ENCODE data around the gene CREBRF.
A peak's percentile ranks its signal among the peaks of the same experiment; 100 is the strongest.
"Not testable (repeated sequence)": the region's sequence is repeated elsewhere in the genome, so short reads cannot be mapped to it uniquely, and the experiment has no call there.

Gene CREBRF

GRCh38 chr5:173035904-173036707, 20.0 kb upstream of the CREBRF start:
- peak in 1 of 2 donors; percentile 41 for DNase-seq (ENCODE audit: low read depth in 2 of 2)
- TF ChIP-seq CTCF (IDR thresholded peaks at IDR 0.05; ENCODE audit: low read depth, low read length) = no peak
- H3K4me3 ChIP-seq (replicated peaks in 1 of 2; ENCODE audit: low read depth in 2 of 2, low read length in 2 of 2) = no peak overlapping the region

DNA sequence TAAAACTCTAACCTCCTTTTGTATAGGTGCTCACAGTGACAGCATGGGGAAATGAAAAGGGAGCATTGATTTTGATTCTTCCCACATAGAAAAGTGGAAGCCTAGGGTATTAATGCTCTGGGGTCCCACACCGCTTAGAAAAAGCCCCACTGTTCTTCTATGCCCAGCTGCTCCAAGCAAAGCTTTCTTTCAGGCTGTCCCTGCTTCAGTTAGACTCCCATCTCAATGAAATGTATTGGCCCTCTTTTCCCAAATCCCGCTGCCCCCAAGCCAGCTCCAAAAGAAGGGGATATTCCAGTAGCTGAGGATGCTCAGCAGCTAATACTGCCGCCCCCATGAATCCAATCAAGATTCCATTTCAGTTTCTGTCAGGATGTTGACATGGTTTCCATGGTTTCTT, 17.0 kb upstream of the CREBRF start:
- H3K4me3 ChIP-seq (replicated peaks in 1 of 2; ENCODE audit: low read depth in 2 of 2, low read length in 2 of 2) = no peak overlapping the region
- no peak for DNase-seq (ENCODE audit: low read depth in 2 of 2)
- TF ChIP-seq CTCF (IDR thresholded peaks at IDR 0.05; ENCODE audit: low read depth, low read length) = no peak

- no peak overlapping the region for H3K4me3 ChIP-seq (replicated peaks in 1 of 2; ENCODE audit: low read depth in 2 of 2, low read length in 2 of 2)
- DNase-seq (ENCODE audit: low read depth in 2 of 2) = no peak
- TF ChIP-seq CTCF (IDR thresholded peaks at IDR 0.05; ENCODE audit: low read depth, low read length) = no peak
These were observed 16.2 kb upstream of the CREBRF start for GRCh38 chr5:173039964-173040363.

- TF ChIP-seq CTCF (IDR thresholded peaks at IDR 0.05; ENCODE audit: low read depth, low read length) = no peak
- H3K4me3 ChIP-seq (replicated peaks in 1 of 2; ENCODE audit: low read depth in 2 of 2, low read length in 2 of 2) = no peak overlapping the region
- no peak for DNase-seq (ENCODE audit: low read depth in 2 of 2)
These were observed 14.0 kb upstream of the CREBRF start for GRCh38 chr5:173041881-173042762.

- no peak for TF ChIP-seq CTCF (IDR thresholded peaks at IDR 0.05; ENCODE audit: low read depth, low read length)
- H3K4me3 ChIP-seq (replicated peaks in 1 of 2; ENCODE audit: low read depth in 2 of 2, low read length in 2 of 2) = no peak overlapping the region
- no peak for DNase-seq (ENCODE audit: low read depth in 2 of 2)
These were observed 13.4 kb upstream of the CREBRF start for GRCh38 chr5:173042763-173043107.

GRCh38 chr5:173045474-173045873, 10.7 kb upstream of the CREBRF start:
- no peak for DNase-seq (ENCODE audit: low read depth in 2 of 2)
- no peak for TF ChIP-seq CTCF (IDR thresholded peaks at IDR 0.05; ENCODE audit: low read depth, low read length)
- H3K4me3 ChIP-seq (replicated peaks in 1 of 2; ENCODE audit: low read depth in 2 of 2, low read length in 2 of 2) = no peak overlapping the region

DNA sequence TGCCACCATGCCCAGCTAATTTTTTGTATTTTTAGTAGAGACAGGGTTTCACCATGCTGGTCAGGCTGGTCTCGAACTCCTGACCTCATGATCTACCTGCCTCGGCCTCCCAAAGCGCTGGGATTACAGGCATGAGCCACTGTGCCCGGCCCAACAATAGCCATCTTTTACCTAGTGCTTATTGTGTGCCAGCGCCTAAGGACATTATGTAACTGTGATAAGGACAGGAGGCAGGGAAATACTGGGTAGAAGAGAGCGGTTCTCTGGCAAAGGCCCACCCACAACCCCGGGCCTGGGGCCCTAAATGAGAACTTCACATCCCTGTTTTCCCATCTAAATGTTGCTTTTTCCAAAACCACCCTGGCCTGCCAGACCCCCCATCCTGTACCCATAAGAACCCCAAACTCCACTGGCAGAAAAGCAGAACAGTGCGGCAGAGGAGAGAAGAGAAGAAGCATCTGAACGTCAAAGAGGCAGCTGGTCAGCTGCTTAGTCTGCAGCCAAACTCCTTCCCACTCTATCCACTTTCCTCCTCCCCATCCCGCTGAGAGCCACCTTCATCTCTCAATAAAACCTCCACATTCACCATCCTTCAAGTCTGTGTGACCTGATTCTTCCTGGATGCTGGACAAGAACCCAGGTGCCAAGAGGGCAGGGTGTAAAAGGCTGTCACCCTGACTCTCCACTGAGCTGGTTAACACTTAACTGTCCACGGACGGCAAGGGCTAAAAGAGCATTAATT, 8.9 kb upstream of the CREBRF start:
- not testable (repeated sequence) for H3K4me3 ChIP-seq (replicated peaks in 1 of 2; ENCODE audit: low read depth in 2 of 2, low read length in 2 of 2); DNase-seq (ENCODE audit: low read depth in 2 of 2)

Measured in cardiac fibroblast (primary cell).